SK-N-SH treated with all-trans-retinoic acid at 6 μM for 48 hours (cell line): ENCODE measurements around the gene CDH24.

Experiments used
- ATAC-seq: fragments of 200-7000 bp; cut with Tn5 transposase; 3 replicates; pipeline ENCODE4 v1.9.1; 2020; ENCODE audit warnings: mild to moderate bottlenecking, moderate library complexity
- ARNTL ChIP-seq: fragments of 450-650 bp; formaldehyde crosslinking; IDR thresholded peaks from 2 replicates; pipeline ENCODE4 v1.5.0; 2020; ENCODE audit warnings: low read depth, mild to moderate bottlenecking, moderate library complexity, borderline replicate concordance
- BACH2 ChIP-seq: fragments of 250-450 bp; sonication (Bioruptor Pico); IDR thresholded peaks from 2 replicates; pipeline ENCODE4 v1.9.0; 2021; ENCODE audit warnings: mild to moderate bottlenecking, borderline replicate concordance
- CSDC2 ChIP-seq: fragments of 250-450 bp; sonication (Bioruptor Pico); IDR thresholded peaks from 2 replicates; pipeline ENCODE4 v1.5.0; 2020; ENCODE audit warnings: mild to moderate bottlenecking, moderate library complexity
- ESRRG ChIP-seq: fragments of 250-450 bp; sonication (Bioruptor Pico); IDR thresholded peaks from 2 replicates; pipeline ENCODE4 v1.6.1; 2021; ENCODE audit warnings: mild to moderate bottlenecking
- GLIS3 ChIP-seq: fragments of 250-450 bp; sonication (Bioruptor Pico); IDR thresholded peaks from 2 replicates; pipeline ENCODE4 v1.5.0; 2020; ENCODE audit warnings: mild to moderate bottlenecking, moderate library complexity
- ISL1 ChIP-seq: fragments of 250-450 bp; sonication (Bioruptor Pico); IDR thresholded peaks from 2 replicates; pipeline ENCODE4 v2.1.2; 2022; ENCODE audit warnings: mild to moderate bottlenecking, moderate library complexity
- PPARA ChIP-seq: fragments of 250-450 bp; sonication (Bioruptor Pico); IDR thresholded peaks from 2 replicates; pipeline ENCODE4 v1.5.0; 2020; ENCODE audit warnings: mild to moderate bottlenecking, borderline replicate concordance
- RARB ChIP-seq: fragments of 250-450 bp; sonication (Bioruptor Pico); IDR thresholded peaks from 2 replicates; pipeline ENCODE4 v1.8.0; 2021; ENCODE audit warnings: mild to moderate bottlenecking, moderate library complexity
- SNAI2 ChIP-seq: fragments of 250-450 bp; sonication (Bioruptor Pico); IDR thresholded peaks from 2 replicates; pipeline ENCODE4 v1.5.0; 2020; ENCODE audit warnings: mild to moderate bottlenecking, moderate library complexity
- TCF4 ChIP-seq: fragments of 250-450 bp; sonication (Bioruptor Pico); IDR thresholded peaks from 2 replicates; pipeline ENCODE4 v1.8.0; 2021; ENCODE audit warnings: mild to moderate bottlenecking, moderate library complexity, borderline replicate concordance
- TOX ChIP-seq: fragments of 250-450 bp; sonication (Bioruptor Pico); IDR thresholded peaks from 2 replicates; pipeline ENCODE4 v1.8.0; 2021; ENCODE audit warnings: mild to moderate bottlenecking, moderate library complexity, borderline replicate concordance
- ZFP3 ChIP-seq: fragments of 250-450 bp; sonication (Bioruptor Pico); IDR thresholded peaks from 2 replicates; pipeline ENCODE4 v1.5.0; 2020; ENCODE audit warnings: mild to moderate bottlenecking, moderate library complexity
- ZFP30 ChIP-seq: fragments of 450-650 bp; formaldehyde crosslinking; IDR thresholded peaks from 2 replicates; pipeline ENCODE4 v1.5.0; 2022; ENCODE audit warnings: mild to moderate bottlenecking, moderate library complexity
- ZNF70 ChIP-seq: fragments of 450-650 bp; formaldehyde crosslinking; IDR thresholded peaks from 2 replicates; pipeline ENCODE4 v1.5.0; 2020; ENCODE audit warnings: mild to moderate bottlenecking, moderate library complexity
- ZNF8 ChIP-seq: fragments of 450-650 bp; formaldehyde crosslinking; IDR thresholded peaks from 2 replicates; pipeline ENCODE4 v1.5.0; 2020; ENCODE audit warnings: mild to moderate bottlenecking, moderate library complexity
- TF ChIP-seq, protein P1 (sequence below): fragments of 250-450 bp; sonication (Bioruptor Pico); IDR thresholded peaks from 2 replicates; pipeline ENCODE4 v1.5.1; 2021; ENCODE audit warnings: mild to moderate bottlenecking, moderate library complexity
- TF ChIP-seq, protein P2 (sequence below): fragments of 250-450 bp; sonication (Bioruptor Pico); IDR thresholded peaks from 2 replicates; pipeline ENCODE4 v1.8.0; 2020; ENCODE audit warnings: mild to moderate bottlenecking, moderate library complexity, borderline replicate concordance
- TF ChIP-seq, protein P3 (sequence below): fragments of 250-450 bp; sonication (Bioruptor Pico); IDR thresholded peaks from 2 replicates; pipeline ENCODE4 v1.5.1; 2020; ENCODE audit warnings: low read depth, mild to moderate bottlenecking, moderate library complexity
- TF ChIP-seq, protein P4 (sequence below): fragments of 250-450 bp; sonication (Bioruptor Pico); IDR thresholded peaks from 2 replicates; pipeline ENCODE4 v1.5.0; 2020; ENCODE audit warnings: mild to moderate bottlenecking, moderate library complexity
- TF ChIP-seq, protein P5 (sequence below): fragments of 250-450 bp; sonication (Bioruptor Pico); IDR thresholded peaks from 2 replicates; pipeline ENCODE4 v1.8.0; 2021; ENCODE audit warnings: low read depth, mild to moderate bottlenecking, moderate library complexity, borderline replicate concordance

CDH24 gene

DNA sequence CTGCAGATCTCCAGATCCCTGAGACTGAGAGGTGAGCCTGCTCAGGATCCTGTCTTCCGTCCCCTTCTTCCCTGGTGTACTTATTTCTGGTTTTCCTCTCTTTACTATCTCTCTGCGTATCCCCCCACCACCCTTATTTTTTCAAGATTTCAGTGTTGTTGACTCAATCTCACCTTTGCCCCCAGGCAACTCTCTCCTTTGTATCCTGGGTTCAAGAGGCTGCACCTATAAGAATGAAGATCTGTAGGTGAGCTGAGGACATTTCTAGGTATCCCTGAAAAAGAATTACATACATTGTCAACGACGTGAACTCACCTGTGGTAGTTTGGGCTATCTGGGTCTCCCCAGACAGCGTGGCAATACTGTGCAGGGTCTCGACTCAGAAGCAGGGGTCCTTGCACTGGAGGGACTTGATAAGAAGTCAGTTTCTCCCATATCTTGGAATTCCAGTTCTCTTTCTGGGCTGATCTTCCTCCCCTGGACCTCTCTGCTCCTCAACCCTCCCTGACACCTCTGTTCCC, 46.8 kb upstream of the CDH24 start:
- TF ChIP-seq CSDC2: no peak
- no peak for ATAC-seq

DNA sequence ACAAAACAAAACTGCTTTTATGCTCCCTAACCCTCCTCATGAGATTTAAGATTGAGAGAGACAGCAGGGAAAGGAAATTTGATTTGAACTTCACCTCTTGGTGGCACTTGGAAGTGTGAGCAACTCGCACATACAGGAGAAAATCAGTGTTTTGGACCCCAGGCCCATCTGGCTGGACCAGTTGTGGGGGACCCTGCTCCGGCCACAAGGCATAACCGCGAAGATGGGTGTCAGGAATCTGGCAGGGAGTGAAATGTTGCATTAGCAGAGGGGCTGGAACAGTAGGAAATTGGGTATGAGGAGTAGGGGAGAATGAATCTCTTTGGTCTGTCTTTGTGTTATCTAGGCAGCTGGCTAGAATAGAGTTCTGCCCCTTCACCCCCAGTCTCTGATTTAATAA, 46.3 kb upstream of the CDH24 start:
- TF ChIP-seq, protein P1, sequence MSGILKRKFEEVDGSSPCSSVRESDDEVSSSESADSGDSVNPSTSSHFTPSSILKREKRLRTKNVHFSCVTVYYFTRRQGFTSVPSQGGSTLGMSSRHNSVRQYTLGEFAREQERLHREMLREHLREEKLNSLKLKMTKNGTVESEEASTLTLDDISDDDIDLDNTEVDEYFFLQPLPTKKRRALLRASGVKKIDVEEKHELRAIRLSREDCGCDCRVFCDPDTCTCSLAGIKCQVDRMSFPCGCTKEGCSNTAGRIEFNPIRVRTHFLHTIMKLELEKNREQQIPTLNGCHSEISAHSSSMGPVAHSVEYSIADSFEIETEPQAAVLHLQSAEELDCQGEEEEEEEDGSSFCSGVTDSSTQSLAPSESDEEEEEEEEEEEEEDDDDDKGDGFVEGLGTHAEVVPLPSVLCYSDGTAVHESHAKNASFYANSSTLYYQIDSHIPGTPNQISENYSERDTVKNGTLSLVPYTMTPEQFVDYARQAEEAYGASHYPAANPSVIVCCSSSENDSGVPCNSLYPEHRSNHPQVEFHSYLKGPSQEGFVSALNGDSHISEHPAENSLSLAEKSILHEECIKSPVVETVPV (CRISPR knock-in tag): no peak
- no peak for TF ChIP-seq CSDC2
- ATAC-seq: no peak

DNA sequence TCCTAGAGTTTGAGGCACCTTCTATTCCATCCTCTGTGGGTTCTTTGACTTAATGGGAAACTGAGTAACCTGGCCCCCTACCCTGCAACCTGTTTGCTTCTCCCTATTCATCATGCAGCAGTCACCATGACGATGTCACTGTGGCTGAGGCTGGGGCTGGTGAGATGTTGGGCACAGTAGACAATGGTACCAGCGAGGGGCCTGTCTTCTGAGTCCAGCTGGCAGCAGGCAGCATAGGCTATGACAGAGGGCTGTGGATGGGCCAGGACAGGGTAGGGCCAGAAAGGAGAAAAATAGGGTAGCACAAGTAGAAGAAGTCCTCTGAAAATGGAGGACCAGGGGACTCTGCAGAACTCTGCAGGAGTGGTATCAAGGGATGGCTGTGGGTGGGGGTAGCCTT, 45.5 kb upstream of the CDH24 start:
- no peak for ATAC-seq
- TF ChIP-seq SNAI2 (CRISPR knock-in tag) (no peak), GLIS3 (CRISPR knock-in tag) (no peak), ZNF8 (no peak), TOX (no peak), ZFP3 (no peak), ARNTL (no peak), BACH2 (no peak), TCF4 (no peak), RARB (no peak), ZFP30 (no peak), ESRRG (CRISPR knock-in tag) (no peak), ISL1 (CRISPR knock-in tag) (no peak), ZNF70 (CRISPR knock-in tag) (no peak), PPARA (no peak)
- TF ChIP-seq, protein P2, sequence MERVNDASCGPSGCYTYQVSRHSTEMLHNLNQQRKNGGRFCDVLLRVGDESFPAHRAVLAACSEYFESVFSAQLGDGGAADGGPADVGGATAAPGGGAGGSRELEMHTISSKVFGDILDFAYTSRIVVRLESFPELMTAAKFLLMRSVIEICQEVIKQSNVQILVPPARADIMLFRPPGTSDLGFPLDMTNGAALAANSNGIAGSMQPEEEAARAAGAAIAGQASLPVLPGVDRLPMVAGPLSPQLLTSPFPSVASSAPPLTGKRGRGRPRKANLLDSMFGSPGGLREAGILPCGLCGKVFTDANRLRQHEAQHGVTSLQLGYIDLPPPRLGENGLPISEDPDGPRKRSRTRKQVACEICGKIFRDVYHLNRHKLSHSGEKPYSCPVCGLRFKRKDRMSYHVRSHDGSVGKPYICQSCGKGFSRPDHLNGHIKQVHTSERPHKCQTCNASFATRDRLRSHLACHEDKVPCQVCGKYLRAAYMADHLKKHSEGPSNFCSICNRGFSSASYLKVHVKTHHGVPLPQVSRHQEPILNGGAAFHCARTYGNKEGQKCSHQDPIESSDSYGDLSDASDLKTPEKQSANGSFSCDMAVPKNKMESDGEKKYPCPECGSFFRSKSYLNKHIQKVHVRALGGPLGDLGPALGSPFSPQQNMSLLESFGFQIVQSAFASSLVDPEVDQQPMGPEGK: no peak
- TF ChIP-seq, protein P3, sequence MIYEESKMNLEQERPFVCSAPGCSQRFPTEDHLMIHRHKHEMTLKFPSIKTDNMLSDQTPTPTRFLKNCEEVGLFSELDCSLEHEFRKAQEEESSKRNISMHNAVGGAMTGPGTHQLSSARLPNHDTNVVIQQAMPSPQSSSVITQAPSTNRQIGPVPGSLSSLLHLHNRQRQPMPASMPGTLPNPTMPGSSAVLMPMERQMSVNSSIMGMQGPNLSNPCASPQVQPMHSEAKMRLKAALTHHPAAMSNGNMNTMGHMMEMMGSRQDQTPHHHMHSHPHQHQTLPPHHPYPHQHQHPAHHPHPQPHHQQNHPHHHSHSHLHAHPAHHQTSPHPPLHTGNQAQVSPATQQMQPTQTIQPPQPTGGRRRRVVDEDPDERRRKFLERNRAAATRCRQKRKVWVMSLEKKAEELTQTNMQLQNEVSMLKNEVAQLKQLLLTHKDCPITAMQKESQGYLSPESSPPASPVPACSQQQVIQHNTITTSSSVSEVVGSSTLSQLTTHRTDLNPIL: no peak
- TF ChIP-seq, protein P4, sequence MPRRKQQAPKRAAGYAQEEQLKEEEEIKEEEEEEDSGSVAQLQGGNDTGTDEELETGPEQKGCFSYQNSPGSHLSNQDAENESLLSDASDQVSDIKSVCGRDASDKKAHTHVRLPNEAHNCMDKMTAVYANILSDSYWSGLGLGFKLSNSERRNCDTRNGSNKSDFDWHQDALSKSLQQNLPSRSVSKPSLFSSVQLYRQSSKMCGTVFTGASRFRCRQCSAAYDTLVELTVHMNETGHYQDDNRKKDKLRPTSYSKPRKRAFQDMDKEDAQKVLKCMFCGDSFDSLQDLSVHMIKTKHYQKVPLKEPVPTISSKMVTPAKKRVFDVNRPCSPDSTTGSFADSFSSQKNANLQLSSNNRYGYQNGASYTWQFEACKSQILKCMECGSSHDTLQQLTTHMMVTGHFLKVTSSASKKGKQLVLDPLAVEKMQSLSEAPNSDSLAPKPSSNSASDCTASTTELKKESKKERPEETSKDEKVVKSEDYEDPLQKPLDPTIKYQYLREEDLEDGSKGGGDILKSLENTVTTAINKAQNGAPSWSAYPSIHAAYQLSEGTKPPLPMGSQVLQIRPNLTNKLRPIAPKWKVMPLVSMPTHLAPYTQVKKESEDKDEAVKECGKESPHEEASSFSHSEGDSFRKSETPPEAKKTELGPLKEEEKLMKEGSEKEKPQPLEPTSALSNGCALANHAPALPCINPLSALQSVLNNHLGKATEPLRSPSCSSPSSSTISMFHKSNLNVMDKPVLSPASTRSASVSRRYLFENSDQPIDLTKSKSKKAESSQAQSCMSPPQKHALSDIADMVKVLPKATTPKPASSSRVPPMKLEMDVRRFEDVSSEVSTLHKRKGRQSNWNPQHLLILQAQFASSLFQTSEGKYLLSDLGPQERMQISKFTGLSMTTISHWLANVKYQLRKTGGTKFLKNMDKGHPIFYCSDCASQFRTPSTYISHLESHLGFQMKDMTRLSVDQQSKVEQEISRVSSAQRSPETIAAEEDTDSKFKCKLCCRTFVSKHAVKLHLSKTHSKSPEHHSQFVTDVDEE (CRISPR knock-in tag): no peak
- TF ChIP-seq, protein P5, sequence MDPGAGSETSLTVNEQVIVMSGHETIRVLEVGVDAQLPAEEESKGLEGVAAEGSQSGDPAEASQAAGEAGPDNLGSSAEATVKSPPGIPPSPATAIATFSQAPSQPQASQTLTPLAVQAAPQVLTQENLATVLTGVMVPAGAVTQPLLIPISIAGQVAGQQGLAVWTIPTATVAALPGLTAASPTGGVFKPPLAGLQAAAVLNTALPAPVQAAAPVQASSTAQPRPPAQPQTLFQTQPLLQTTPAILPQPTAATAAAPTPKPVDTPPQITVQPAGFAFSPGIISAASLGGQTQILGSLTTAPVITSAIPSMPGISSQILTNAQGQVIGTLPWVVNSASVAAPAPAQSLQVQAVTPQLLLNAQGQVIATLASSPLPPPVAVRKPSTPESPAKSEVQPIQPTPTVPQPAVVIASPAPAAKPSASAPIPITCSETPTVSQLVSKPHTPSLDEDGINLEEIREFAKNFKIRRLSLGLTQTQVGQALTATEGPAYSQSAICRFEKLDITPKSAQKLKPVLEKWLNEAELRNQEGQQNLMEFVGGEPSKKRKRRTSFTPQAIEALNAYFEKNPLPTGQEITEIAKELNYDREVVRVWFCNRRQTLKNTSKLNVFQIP (CRISPR knock-in tag): no peak
- TF ChIP-seq, protein P1 (CRISPR knock-in tag): no peak
- TF ChIP-seq, all 23 proteins: peak for 0
